IMR-90 (cell line): ENCODE measurements around the gene DNAJC5G. TPM values are rescaled to one million over a fixed set of nuclear protein-coding genes. Genes with fewer than 3 reads are reported as not detected.

Experiments used
- ATAC-seq: fragments of 200-7000 bp; cut with Tn5 transposase; 2 replicates; pipeline ENCODE4 v1.9.1; 2020; ENCODE audit warnings: low read depth, mild to moderate bottlenecking, moderate library complexity
- BruUV-seq: library from RNA; stranded (reverse); fragments of 400-500 nt; replicated peaks from 2 replicates; lab custom pipeline; 2021; lab: Mats Ljungman, UMichigan
- CTCF ChIA-PET: fragments of 300-600 bp; formaldehyde crosslinking; extraction: SDS; loops from one replicate; lab custom pipeline; 2021; ENCODE audit warnings: antibody characterized with exemption; lab: Yijun Ruan, JAX
- POLR2A ChIA-PET: fragments of 300-600 bp; sonication (Branson Sonifier 250); formaldehyde crosslinking; loops from one replicate; lab custom pipeline; 2022; ENCODE audit warnings: antibody characterized with exemption; ENCODE audit not compliant: unreplicated experiment; lab: Charles Lee
- DNase-seq: peaks from one replicate; pipeline ENCODE4 v3.0.0; 2013
- H2AFZ ChIP-seq: replicated peaks from 2 replicates; pipeline ENCODE3; 2013; ENCODE audit warnings: low read length, mild to moderate bottlenecking; ENCODE audit not compliant: poor library complexity
- H2AK5ac ChIP-seq: 2 replicates; pipeline ENCODE4 v1.6.1; 2013; ENCODE audit warnings: low read depth, low read length, inconsistent platforms
- H2AK9ac ChIP-seq: replicated peaks from 2 replicates; pipeline ENCODE3; 2013; ENCODE audit warnings: mild to moderate bottlenecking, low read depth, low read length, moderate library complexity; ENCODE audit not compliant: poor library complexity
- H2BK120ac ChIP-seq: 2 replicates; pipeline ENCODE4 v1.6.1; 2013; ENCODE audit warnings: low read depth, low read length, inconsistent platforms
- H2BK15ac ChIP-seq: 3 replicates; pipeline ENCODE4 v1.6.1; 2013; ENCODE audit warnings: low read depth, low read length, inconsistent platforms
- H2BK20ac ChIP-seq: 2 replicates; pipeline ENCODE4 v1.6.1; 2013; ENCODE audit warnings: low read depth, mild to moderate bottlenecking, inconsistent platforms, low read length, moderate library complexity
- H2BK5ac ChIP-seq: 2 replicates; pipeline ENCODE4 v1.6.1; 2013; ENCODE audit warnings: mild to moderate bottlenecking, low read depth, low read length, inconsistent platforms; ENCODE audit not compliant: poor library complexity, severe bottlenecking
- H3K14ac ChIP-seq: replicated peaks from 2 replicates; pipeline ENCODE4 v1.6.1; 2013; ENCODE audit warnings: low read depth, low read length, inconsistent platforms
- H3K18ac ChIP-seq: 2 replicates; pipeline ENCODE4 v1.6.1; 2013; ENCODE audit warnings: low read depth, low read length, control low read depth
- H3K23ac ChIP-seq: 2 replicates; pipeline ENCODE4 v1.6.1; 2013; ENCODE audit warnings: low read depth, low read length, inconsistent platforms
- H3K27ac ChIP-seq: 2 replicates; pipeline ENCODE4 v1.5.1; 2013; ENCODE audit warnings: mild to moderate bottlenecking, control low read depth, low read length; ENCODE audit not compliant: insufficient read depth
- H3K27me3 ChIP-seq: 2 replicates; pipeline ENCODE4 v1.6.1; 2013; ENCODE audit warnings: low read length; ENCODE audit not compliant: control insufficient read depth, insufficient read depth
- H3K36me3 ChIP-seq: 2 replicates; pipeline ENCODE4 v1.6.1; 2013; ENCODE audit warnings: low read length, mixed read lengths; ENCODE audit not compliant: control insufficient read depth, insufficient read depth
- H3K4ac ChIP-seq: 2 replicates; pipeline ENCODE4 v1.6.1; 2013; ENCODE audit warnings: low read depth, low read length, inconsistent platforms
- H3K4me1 ChIP-seq: 2 replicates; pipeline ENCODE4 v1.6.1; 2013; ENCODE audit warnings: low read length, mixed read lengths; ENCODE audit not compliant: control insufficient read depth, insufficient read depth
- H3K4me2 ChIP-seq: 2 replicates; pipeline ENCODE4 v1.6.1; 2013; ENCODE audit warnings: low read depth, mild to moderate bottlenecking, control low read depth, low read length, moderate library complexity
- H3K4me3 ChIP-seq: 2 replicates; pipeline ENCODE4 v1.5.1; 2013; ENCODE audit warnings: low read depth, mild to moderate bottlenecking, control low read depth, low read length, moderate library complexity; ENCODE audit not compliant: insufficient read depth
- H3K56ac ChIP-seq: 2 replicates; pipeline ENCODE4 v1.6.1; 2013; ENCODE audit warnings: low read length, inconsistent platforms; ENCODE audit not compliant: insufficient read depth; ENCODE audit errors: extremely low read depth
- H3K79me1 ChIP-seq, 2 experiments: 2 replicates each; pipeline ENCODE4 v1.6.1; 2013; ENCODE audit warnings: low read length in 2 of 2, inconsistent platforms in 1 of 2, low read depth in 1 of 2
- H3K9ac ChIP-seq: 2 replicates; pipeline ENCODE4 v1.6.1; 2013; ENCODE audit warnings: low read depth, low read length, control low read depth
- H3K9me1 ChIP-seq: 2 replicates; pipeline ENCODE4 v1.6.1; 2013; ENCODE audit warnings: low read length, inconsistent platforms; ENCODE audit not compliant: insufficient read depth
- H3K9me3 ChIP-seq: 2 replicates; pipeline ENCODE4 v1.6.1; 2013; ENCODE audit warnings: low read length; ENCODE audit not compliant: control insufficient read depth, insufficient read depth
- H4K20me1 ChIP-seq: 2 replicates; pipeline ENCODE4 v1.6.1; 2013; ENCODE audit warnings: low read length, inconsistent platforms; ENCODE audit not compliant: insufficient read depth
- H4K5ac ChIP-seq: 2 replicates; pipeline ENCODE4 v1.6.1; 2013; ENCODE audit warnings: mild to moderate bottlenecking, low read depth, low read length, control low read depth
- H4K8ac ChIP-seq, 2 experiments: 2 replicates each; pipeline ENCODE4 v1.6.1; 2013; ENCODE audit warnings: low read depth in 2 of 2, low read length in 2 of 2, control low read depth in 1 of 2, inconsistent platforms in 1 of 2
- H4K91ac ChIP-seq: 2 replicates; pipeline ENCODE4 v1.6.1; 2013; ENCODE audit warnings: low read depth, low read length, inconsistent platforms; ENCODE audit not compliant: insufficient read depth
- BHLHE40 ChIP-seq: fragments of 150-350 bp; IDR thresholded peaks from 2 replicates; pipeline ENCODE4 v1.6.1; 2016; ENCODE audit warnings: mild to moderate bottlenecking, low read depth, low read length
- CEBPB ChIP-seq: IDR thresholded peaks from 2 replicates; pipeline ENCODE4 v1.6.1; 2012; ENCODE audit warnings: low read depth, low read length, improper control_type of control experiment
- CHD1 ChIP-seq: IDR thresholded peaks from 2 replicates; pipeline ENCODE4 v1.6.1; 2012; ENCODE audit warnings: low read depth, low read length, improper control_type of control experiment
- FOS ChIP-seq: fragments of 150-350 bp; IDR thresholded peaks from 2 replicates; pipeline ENCODE4 v1.6.1; 2016; ENCODE audit warnings: low read depth, low read length
- MAFK ChIP-seq: IDR thresholded peaks from 2 replicates; pipeline ENCODE4 v1.6.1; 2012; ENCODE audit warnings: low read depth, low read length, improper control_type of control experiment
- MAZ ChIP-seq: IDR thresholded peaks from 2 replicates; pipeline ENCODE4 v1.6.1; 2012; ENCODE audit warnings: low read depth, mild to moderate bottlenecking, low read length, improper control_type of control experiment, moderate library complexity, borderline replicate concordance
- MXI1 ChIP-seq: IDR thresholded peaks from 2 replicates; pipeline ENCODE4 v1.6.1; 2012; ENCODE audit warnings: low read depth, mild to moderate bottlenecking, low read length, moderate library complexity, borderline replicate concordance
- NFE2L2 ChIP-seq: fragments of 150-350 bp; IDR thresholded peaks from 2 replicates; pipeline ENCODE4 v1.6.1; 2016; ENCODE audit warnings: low read depth, mild to moderate bottlenecking, low read length
- POLR2A ChIP-seq: IDR thresholded peaks from 2 replicates; pipeline ENCODE4 v1.6.1; 2012; ENCODE audit warnings: mild to moderate bottlenecking, low read depth, low read length
- RCOR1 ChIP-seq: IDR thresholded peaks from 2 replicates; pipeline ENCODE4 v1.6.1; 2012; ENCODE audit warnings: mild to moderate bottlenecking, low read length, improper control_type of control experiment; ENCODE audit not compliant: insufficient replicate concordance
- RFX5 ChIP-seq: IDR thresholded peaks from 2 replicates; pipeline ENCODE4 v1.8.0; 2012; ENCODE audit warnings: low read depth, mild to moderate bottlenecking, low read length, moderate library complexity
- WGBS, 2 experiments: methylation state at CpG; one replicate each; pipeline versions ENCODE4 v1.1.5 to v1.1.7; 2013; ENCODE audit warnings: missing lambda C conversion rate in 2 of 2; ENCODE audit not compliant: insufficient read length in 1 of 2; ENCODE audit errors: extremely low coverage in 2 of 2; 5-methylcytosine and 5-hydroxymethylcytosine counted together
- dilution Hi-C: fragments of 300-500 bp; cut with HindIII; formaldehyde crosslinking; loops from one replicate; pipeline ENCODE4 v1.14.3; 2018; ENCODE audit warnings: low sequenced_read_pairs; ENCODE audit not compliant: unreplicated experiment
- in situ Hi-C: fragments of 300-500 bp; cut with MboI; formaldehyde crosslinking; loops from 3 replicates; pipeline ENCODE4 v1.14.3; 2019; ENCODE audit warnings: low sequenced_read_pairs, inconsistent platforms, mixed read lengths
- intact Hi-C: fragments of 100-400 bp; cut with micrococcal nuclease; formaldehyde crosslinking; loops from 2 replicates; pipeline ENCODE4 v1.10.0; 2022
- polyA plus RNA-seq, 3 experiments: library from polyadenylated mRNA; depleted of rRNA; stranded (reverse); fragments of >200 nt; gene quantifications; 2 replicates each; pipeline ENCODE4 v1.2.3, GENCODE V29; 2012; ENCODE audit warnings: low replicate concordance in 1 of 3
- total RNA-seq: library from RNA; depleted of rRNA; stranded (reverse); fragments of >200 nt; gene quantifications from 2 replicates; pipeline ENCODE4 v1.2.3, GENCODE V29; 2012
- TF ChIP-seq, protein P1 (sequence below): conservative IDR thresholded peaks from 2 replicates; pipeline ENCODE4 v1.5.1; 2012; ENCODE audit warnings: mild to moderate bottlenecking, low read depth, low read length, improper control_type of control experiment
- TF ChIP-seq, protein P2 (sequence below): fragments of 150-350 bp; IDR thresholded peaks from 2 replicates; pipeline ENCODE4 v1.6.1; 2016; ENCODE audit warnings: low read depth, mild to moderate bottlenecking, low read length, moderate library complexity, borderline replicate concordance
- TF ChIP-seq, protein P3 (sequence below): fragments of 150-350 bp; IDR thresholded peaks from 2 replicates; pipeline ENCODE4 v1.6.1; 2017; ENCODE audit warnings: mild to moderate bottlenecking, antibody characterized with exemption, low read length, low read depth

Gene DNAJC5G
- total and polyA plus RNA-seq, 2 of the 4 experiments (the other 2 are of a cell fraction) = not detected

DNA sequence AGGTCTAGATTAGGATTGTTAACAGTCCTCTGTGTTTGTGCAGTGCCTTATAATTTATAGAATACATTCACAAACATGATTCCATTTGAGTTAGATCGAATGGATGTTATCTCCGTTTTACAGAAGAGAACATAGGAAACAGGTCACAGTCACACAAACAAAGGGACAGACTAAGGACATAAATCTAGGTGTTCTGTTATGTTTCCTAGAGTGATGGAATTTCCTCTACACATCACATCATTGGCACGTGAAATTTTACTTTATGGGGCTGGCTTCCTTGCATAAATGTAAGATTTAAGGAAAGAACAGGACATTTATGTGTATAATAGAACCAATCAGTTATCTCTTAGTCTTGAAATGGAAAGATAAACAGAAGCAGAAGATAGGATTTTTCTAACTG is 13.4 kb downstream of the DNAJC5G start:
- no peak overlapping the region for H3K56ac ChIP-seq
- H4K5ac ChIP-seq = no peak overlapping the region
- H4K91ac ChIP-seq = no peak overlapping the region
- peaks cover 10% of the 10 kb centered on the region for H3K27me3 ChIP-seq
- no peak for TF ChIP-seq CHD1
- no peak for TF ChIP-seq RCOR1
- TF ChIP-seq MAZ = no peak
- TF ChIP-seq CEBPB = no peak
- TF ChIP-seq, protein P1, sequence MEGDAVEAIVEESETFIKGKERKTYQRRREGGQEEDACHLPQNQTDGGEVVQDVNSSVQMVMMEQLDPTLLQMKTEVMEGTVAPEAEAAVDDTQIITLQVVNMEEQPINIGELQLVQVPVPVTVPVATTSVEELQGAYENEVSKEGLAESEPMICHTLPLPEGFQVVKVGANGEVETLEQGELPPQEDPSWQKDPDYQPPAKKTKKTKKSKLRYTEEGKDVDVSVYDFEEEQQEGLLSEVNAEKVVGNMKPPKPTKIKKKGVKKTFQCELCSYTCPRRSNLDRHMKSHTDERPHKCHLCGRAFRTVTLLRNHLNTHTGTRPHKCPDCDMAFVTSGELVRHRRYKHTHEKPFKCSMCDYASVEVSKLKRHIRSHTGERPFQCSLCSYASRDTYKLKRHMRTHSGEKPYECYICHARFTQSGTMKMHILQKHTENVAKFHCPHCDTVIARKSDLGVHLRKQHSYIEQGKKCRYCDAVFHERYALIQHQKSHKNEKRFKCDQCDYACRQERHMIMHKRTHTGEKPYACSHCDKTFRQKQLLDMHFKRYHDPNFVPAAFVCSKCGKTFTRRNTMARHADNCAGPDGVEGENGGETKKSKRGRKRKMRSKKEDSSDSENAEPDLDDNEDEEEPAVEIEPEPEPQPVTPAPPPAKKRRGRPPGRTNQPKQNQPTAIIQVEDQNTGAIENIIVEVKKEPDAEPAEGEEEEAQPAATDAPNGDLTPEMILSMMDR = no peak
- TF ChIP-seq RFX5 = no peak
- TF ChIP-seq, protein P2, sequence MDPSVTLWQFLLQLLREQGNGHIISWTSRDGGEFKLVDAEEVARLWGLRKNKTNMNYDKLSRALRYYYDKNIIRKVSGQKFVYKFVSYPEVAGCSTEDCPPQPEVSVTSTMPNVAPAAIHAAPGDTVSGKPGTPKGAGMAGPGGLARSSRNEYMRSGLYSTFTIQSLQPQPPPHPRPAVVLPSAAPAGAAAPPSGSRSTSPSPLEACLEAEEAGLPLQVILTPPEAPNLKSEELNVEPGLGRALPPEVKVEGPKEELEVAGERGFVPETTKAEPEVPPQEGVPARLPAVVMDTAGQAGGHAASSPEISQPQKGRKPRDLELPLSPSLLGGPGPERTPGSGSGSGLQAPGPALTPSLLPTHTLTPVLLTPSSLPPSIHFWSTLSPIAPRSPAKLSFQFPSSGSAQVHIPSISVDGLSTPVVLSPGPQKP = no peak
- TF ChIP-seq BHLHE40 = no peak
- TF ChIP-seq NFE2L2 = no peak
- TF ChIP-seq POLR2A = no peak
- no peak for TF ChIP-seq FOS
- TF ChIP-seq, protein P3, sequence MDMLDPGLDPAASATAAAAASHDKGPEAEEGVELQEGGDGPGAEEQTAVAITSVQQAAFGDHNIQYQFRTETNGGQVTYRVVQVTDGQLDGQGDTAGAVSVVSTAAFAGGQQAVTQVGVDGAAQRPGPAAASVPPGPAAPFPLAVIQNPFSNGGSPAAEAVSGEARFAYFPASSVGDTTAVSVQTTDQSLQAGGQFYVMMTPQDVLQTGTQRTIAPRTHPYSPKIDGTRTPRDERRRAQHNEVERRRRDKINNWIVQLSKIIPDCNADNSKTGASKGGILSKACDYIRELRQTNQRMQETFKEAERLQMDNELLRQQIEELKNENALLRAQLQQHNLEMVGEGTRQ = no peak
- TF ChIP-seq MXI1 = no peak
- TF ChIP-seq MAFK = no peak
- intact Hi-C loops = no loop called here
- BruUV-seq = no TSS peak
- ATAC-seq (peak; percentile 40; the same call in 1 of the 2 replicates), DNase-seq (no peak)
- dilution Hi-C loops = no loop called here
- H2BK20ac ChIP-seq = no peak overlapping the region
- H3K9me1 ChIP-seq = peaks cover 4% of the 10 kb centered on the region
- H2AK5ac ChIP-seq = no peak overlapping the region
- no peaks in the 10 kb centered on the region; the same call in 1 of the 2 replicates for H4K20me1 ChIP-seq
- H2BK15ac ChIP-seq = no peak overlapping the region
- no peak overlapping the region for H3K27ac ChIP-seq
- WGBS, 2 experiments = no CpG with 5 or more reads among the region's 3 CpGs
- no peak overlapping the region for H4K8ac ChIP-seq
- H3K4me3 ChIP-seq = no peak overlapping the region
- CTCF ChIA-PET = interaction anchor here (1.0 to 1.7 kb wide), 2 partner anchors 9 to 14 kb away, joined by 3 to 4 read pairs; no protein-coding TSS in a partner anchor
- H3K23ac ChIP-seq = no peak overlapping the region
- H3K4me2 ChIP-seq = no peak overlapping the region
- no peaks in the 10 kb centered on the region for H3K36me3 ChIP-seq
- H3K18ac ChIP-seq = no peak overlapping the region
- no peak overlapping the region for H3K14ac ChIP-seq
- peaks cover 6% of the 10 kb centered on the region for H3K4me1 ChIP-seq
- POLR2A ChIA-PET = no interaction called here
- H3K79me1 ChIP-seq = no peaks in the 10 kb centered on the region
- in situ Hi-C loops = no loop called here
- no peaks in the 10 kb centered on the region for H3K9me3 ChIP-seq
- H2BK120ac ChIP-seq = no peak overlapping the region
- no peak overlapping the region for H3K9ac ChIP-seq
- H3K4ac ChIP-seq = no peak overlapping the region
- H2AFZ ChIP-seq = no peak overlapping the region
- H2BK5ac ChIP-seq = no peak overlapping the region
- H2AK9ac ChIP-seq = no peak overlapping the region
